HUES64 (cell line): ENCODE measurements around the gene LRBA.

Source experiments
- H3K27ac ChIP-seq: 2 replicates; pipeline ENCODE4 v1.7.0; 2013; ENCODE audit warnings: low read depth, low read length, inconsistent platforms
- H3K27me3 ChIP-seq: 2 replicates; pipeline ENCODE4 v1.6.1; 2013; ENCODE audit warnings: mild to moderate bottlenecking, low read length; ENCODE audit not compliant: insufficient read depth
- H3K36me3 ChIP-seq: 2 replicates; pipeline ENCODE4 v1.6.1; 2013; ENCODE audit warnings: mild to moderate bottlenecking, low read length; ENCODE audit not compliant: insufficient read depth
- H3K4me1 ChIP-seq: 2 replicates; pipeline ENCODE4 v1.6.1; 2013; ENCODE audit warnings: mild to moderate bottlenecking, low read length, moderate library complexity; ENCODE audit not compliant: insufficient read depth
- H3K4me3 ChIP-seq: 2 replicates; pipeline ENCODE4 v1.5.1; 2013; ENCODE audit warnings: mild to moderate bottlenecking, low read length, moderate library complexity
- H3K9ac ChIP-seq: 2 replicates; pipeline ENCODE4 v1.6.1; 2013; ENCODE audit warnings: mild to moderate bottlenecking, low read depth, low read length
- H3K9me3 ChIP-seq: 2 replicates; pipeline ENCODE4 v1.6.1; 2013; ENCODE audit warnings: low read depth, low read length; ENCODE audit not compliant: insufficient read depth
- WGBS: fragments of 150-250, 120-280 bp; methylation state at CpG from one replicate; pipeline ENCODE4 v1.1.7; 2013; ENCODE audit warnings: missing lambda C conversion rate; 5-methylcytosine and 5-hydroxymethylcytosine counted together

Gene LRBA

DNA sequence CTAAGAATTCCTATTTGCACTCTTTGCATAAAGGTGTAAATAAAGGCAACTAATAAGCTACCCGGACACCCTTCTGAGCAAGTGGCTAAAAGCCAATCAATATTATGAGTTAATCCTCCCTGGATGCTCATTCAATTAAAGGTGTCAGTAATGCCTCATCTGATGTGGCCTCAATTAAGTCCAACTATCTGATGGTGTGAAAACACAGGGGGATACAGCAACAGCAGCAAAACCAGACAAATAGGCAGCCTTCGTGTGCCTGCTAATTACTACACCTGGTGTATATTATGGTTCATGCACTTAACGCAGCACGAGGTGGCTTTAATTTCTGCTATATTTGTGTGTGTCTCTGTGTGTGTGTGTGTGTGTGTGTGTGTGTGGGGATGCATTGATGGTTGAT is 692.4 kb downstream of the LRBA start:
- H3K9me3 ChIP-seq, result no peaks in the 10 kb centered on the region
- H3K36me3 ChIP-seq, result no peaks in the 10 kb centered on the region
- no peak overlapping the region for H3K4me3 ChIP-seq
- H3K27me3 ChIP-seq, result no peaks in the 10 kb centered on the region
- WGBS, result 96% methylated on average over 4 of the region's 4 CpGs
- no peak overlapping the region for H3K27ac ChIP-seq
- H3K9ac ChIP-seq, result no peak overlapping the region
- peaks cover 16% of the 10 kb centered on the region; the same call in 1 of the 2 replicates for H3K4me1 ChIP-seq

DNA sequence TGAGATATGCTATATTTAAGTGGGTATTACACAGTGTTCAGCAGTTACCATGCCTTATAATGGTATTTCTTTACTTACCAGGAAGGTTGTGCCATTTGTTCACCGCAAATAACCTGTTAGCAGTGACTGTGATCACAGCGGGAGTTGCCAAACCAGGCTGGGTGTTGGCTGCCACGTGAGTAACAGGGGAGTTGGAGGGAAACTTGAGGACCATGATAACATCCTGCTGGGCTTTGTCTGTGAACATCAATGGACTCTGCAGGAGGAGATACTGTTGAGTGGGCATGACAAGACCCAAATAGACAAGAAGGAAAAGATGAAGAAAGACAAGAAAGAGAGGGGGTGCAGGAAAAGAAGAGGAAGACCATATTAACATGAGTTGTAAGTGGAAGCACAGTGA is 694.0 kb downstream of the LRBA start:
- Histone ChIP-seq H3K36me3 (no peaks in the 10 kb centered on the region), H3K4me1 (peaks cover 16% of the 10 kb centered on the region; the same call in 1 of the 2 replicates), H3K9ac (no peak overlapping the region), H3K9me3 (no peaks in the 10 kb centered on the region), H3K27ac (no peak overlapping the region), H3K27me3 (no peaks in the 10 kb centered on the region), H3K4me3 (no peak overlapping the region)
- 62% methylated on average over 3 of the region's 3 CpGs for WGBS

DNA sequence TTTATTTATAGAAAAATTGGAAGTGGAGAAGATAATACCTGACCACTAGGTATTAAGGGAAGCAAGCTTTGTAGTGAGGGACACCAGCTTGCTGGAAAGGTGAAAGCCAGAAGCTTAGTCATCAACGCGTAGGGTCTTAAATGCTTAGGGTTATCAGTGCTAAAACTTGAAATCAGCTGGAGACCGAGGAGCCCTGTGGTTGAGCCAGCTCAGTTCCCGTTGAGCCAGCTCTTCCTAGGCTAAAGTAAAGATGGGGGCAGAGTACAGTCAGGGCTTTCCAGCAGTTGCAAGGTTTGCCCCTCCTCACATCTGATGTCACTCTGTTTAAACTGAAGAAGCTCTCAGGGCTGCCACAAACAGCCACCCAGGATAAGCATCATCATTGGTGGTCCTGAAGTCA is 696.1 kb downstream of the LRBA start:
- Histone ChIP-seq H3K9me3 (no peaks in the 10 kb centered on the region), H3K9ac (no peak overlapping the region), H3K4me3 (no peak overlapping the region), H3K27ac (no peak overlapping the region), H3K27me3 (no peaks in the 10 kb centered on the region), H3K4me1 (peaks cover 28% of the 10 kb centered on the region), H3K36me3 (no peaks in the 10 kb centered on the region)
- WGBS, result 67% methylated on average over 4 of the region's 4 CpGs

DNA sequence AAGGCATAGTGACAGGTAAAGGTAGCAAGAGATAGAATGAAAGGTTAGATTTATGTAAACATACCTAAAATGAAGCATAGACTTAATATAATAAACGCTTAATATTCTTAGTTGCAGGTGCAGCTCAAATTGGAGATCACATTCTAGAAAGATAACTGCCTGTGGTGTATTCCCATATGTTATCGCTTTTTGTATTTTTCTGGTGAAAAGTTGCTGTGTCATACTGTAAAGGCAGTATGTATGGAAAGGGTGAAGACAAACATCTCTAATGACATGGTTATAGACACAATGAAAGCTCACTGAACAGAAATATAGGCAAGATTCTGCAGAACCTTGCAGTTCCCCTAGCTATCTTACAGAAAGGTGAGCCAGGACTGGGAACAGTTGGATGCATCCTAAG is 696.6 kb downstream of the LRBA start:
- H3K9me3 ChIP-seq, result no peaks in the 10 kb centered on the region
- H3K27ac ChIP-seq, result no peak overlapping the region
- H3K9ac ChIP-seq, result no peak overlapping the region
- no peaks in the 10 kb centered on the region for H3K36me3 ChIP-seq
- no peaks in the 10 kb centered on the region for H3K27me3 ChIP-seq
- no peak overlapping the region for H3K4me3 ChIP-seq
- 70% methylated on average over 2 of the region's 2 CpGs for WGBS
- H3K4me1 ChIP-seq, result peaks cover 28% of the 10 kb centered on the region

DNA sequence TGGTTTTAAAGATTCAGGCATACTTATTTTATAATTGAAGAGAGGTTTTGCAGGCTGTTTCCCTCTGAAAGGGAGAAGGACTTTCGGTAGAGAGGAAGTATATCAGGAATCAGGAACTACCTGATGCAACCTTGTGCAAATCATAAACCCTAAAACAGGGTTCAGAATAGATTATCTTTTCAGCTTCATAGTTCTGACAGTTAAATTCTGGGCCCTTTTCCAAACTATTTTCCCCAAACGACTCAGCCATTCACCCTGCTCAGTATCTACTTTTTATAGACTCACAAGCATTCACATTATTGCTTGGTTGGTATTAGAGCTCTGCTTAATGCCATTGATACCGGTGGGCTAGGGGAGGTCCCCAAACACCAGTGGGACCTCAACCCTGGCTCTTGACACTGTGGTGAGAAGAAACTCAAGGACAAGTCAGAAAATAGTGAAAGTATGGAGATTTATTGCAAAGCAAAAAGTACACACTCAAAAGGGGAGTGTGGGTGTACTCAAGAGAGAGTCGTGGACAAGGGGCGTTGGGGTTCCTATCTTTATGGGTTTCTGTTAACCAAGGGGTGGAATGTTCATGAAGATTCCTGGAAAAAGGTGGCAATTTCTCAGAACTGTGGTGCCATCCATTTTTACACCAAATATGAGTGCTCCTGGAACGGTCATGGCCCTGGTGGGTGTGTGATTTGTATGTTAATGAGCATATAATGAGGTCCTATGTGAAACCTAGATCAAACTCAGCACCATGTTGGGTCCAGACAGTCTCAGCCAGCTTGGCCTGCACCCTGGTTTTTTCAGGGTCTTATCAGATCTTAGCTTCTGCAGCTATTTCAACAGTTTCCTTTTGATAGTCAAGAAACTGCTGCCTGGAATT is 698.5 kb downstream of the LRBA start:
- Histone ChIP-seq H3K27ac (no peak overlapping the region), H3K36me3 (no peaks in the 10 kb centered on the region), H3K9me3 (no peaks in the 10 kb centered on the region), H3K9ac (no peak overlapping the region), H3K4me3 (no peak overlapping the region), H3K4me1 (peaks cover 21% of the 10 kb centered on the region), H3K27me3 (no peaks in the 10 kb centered on the region)
- 94% methylated on average over 6 of the region's 6 CpGs for WGBS

DNA sequence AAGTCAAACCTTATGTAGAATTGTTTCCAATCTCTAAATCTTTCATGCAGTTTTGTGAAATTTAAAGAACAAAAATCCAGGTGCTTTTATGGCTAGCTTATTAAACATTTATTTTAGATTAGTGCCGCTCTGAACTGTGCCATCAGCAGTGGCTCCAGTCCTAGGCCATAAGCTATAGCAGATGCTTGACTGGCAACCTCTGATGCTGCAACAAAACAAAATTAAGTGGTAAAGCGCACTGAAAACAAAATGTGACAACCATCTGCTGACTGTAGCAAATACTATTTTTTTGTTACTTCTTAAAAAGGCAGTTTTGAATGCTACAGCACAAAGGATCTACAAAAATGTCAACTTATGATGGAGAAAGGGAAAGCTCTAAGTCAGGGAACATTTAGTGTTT is 699.4 kb downstream of the LRBA start:
- Histone ChIP-seq H3K9me3 (no peaks in the 10 kb centered on the region), H3K27ac (no peak overlapping the region), H3K36me3 (no peaks in the 10 kb centered on the region), H3K9ac (no peak overlapping the region), H3K4me3 (no peak overlapping the region), H3K4me1 (peaks cover 21% of the 10 kb centered on the region), H3K27me3 (no peaks in the 10 kb centered on the region)
- WGBS, result 97% methylated on average over 2 of the region's 2 CpGs

DNA sequence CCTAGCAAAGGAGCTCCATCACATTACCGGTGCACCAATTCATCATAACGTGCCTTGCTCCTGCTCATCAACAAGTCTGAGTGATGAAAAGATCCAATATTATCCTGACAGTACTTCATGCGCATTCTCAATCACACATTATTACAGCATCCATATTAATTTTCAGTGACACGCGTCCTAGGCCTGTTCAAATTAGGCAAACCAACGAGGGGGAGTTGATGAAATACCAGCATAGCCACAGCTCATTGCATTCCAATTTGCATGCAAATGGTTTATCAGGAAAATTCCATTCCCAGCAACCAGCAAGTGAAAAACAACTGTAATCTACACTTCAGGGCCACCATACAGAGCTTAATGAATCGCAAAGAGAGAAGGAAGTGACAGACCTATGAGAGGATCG is 699.9 kb downstream of the LRBA start:
- WGBS, result 66% methylated on average over 8 of the region's 8 CpGs
- no peaks in the 10 kb centered on the region for H3K36me3 ChIP-seq
- no peak overlapping the region for H3K9ac ChIP-seq
- H3K4me3 ChIP-seq, result no peak overlapping the region
- no peaks in the 10 kb centered on the region for H3K9me3 ChIP-seq
- no peaks in the 10 kb centered on the region for H3K27me3 ChIP-seq
- H3K4me1 ChIP-seq, result peaks cover 21% of the 10 kb centered on the region
- no peak overlapping the region for H3K27ac ChIP-seq

DNA sequence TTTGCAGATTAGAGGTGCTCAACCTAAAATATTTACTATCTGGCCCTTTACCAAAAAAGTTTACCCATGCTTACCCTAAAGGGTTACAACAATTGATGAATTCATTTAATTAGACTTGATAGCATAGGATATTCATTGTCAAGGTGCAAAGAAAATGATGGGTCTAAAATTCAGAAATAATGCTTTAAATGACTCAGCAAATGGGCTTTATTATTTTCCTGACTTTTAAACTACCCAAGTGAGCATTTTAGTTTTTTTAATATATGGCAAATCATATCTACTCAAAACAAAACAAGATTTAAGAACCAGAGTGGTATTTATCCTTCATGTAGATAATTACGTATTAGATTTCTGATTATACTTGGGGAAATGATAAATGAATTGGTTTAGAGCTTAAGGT is 701.1 kb downstream of the LRBA start:
- no peak overlapping the region for H3K27ac ChIP-seq
- H3K9ac ChIP-seq, result no peak overlapping the region
- H3K4me1 ChIP-seq, result peaks cover 18% of the 10 kb centered on the region
- no peaks in the 10 kb centered on the region for H3K27me3 ChIP-seq
- H3K9me3 ChIP-seq, result no peaks in the 10 kb centered on the region
- no peak overlapping the region for H3K4me3 ChIP-seq
- H3K36me3 ChIP-seq, result no peaks in the 10 kb centered on the region
- 100% methylated on average over 1 of the region's 1 CpG for WGBS

DNA sequence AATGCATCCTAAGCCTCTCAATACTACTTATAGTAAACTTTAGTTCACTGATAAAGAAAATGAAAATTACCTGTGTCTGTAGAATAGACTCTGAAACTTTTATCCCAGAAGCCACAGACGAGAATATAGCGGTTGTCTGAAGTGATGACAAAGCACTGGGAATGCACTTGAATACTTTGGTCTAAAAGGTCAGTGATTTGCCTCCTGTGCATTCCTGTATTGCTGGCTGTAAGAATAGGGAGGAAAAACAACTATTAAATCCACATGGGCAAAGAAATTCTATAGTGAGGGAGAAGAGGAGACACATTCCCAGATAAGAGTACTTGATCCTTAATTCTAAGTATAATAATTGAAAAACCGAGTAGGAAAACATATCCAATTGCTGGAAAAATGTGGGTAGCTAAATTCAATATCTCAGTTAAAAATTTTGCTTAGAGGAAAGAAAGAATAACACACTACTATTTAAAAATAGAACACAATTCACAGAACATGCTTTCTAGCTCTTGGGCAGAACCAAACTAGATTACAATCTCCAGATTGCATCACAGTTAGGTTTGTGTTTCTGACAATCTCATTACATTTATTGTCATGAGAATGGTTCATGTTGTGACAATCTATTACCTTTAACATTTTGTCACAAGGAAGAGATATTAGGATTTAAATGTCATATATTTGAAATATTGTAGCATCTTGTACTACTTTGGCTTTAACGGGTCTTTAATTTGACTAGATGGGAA is 704.8 kb downstream of the LRBA start:
- Histone ChIP-seq H3K27ac (no peak overlapping the region), H3K9ac (no peak overlapping the region), H3K9me3 (no peaks in the 10 kb centered on the region), H3K4me3 (no peak overlapping the region), H3K4me1 (peaks cover 7% of the 10 kb centered on the region), H3K27me3 (no peaks in the 10 kb centered on the region), H3K36me3 (no peaks in the 10 kb centered on the region)
- WGBS, result 98% methylated on average over 3 of the region's 4 CpGs

DNA sequence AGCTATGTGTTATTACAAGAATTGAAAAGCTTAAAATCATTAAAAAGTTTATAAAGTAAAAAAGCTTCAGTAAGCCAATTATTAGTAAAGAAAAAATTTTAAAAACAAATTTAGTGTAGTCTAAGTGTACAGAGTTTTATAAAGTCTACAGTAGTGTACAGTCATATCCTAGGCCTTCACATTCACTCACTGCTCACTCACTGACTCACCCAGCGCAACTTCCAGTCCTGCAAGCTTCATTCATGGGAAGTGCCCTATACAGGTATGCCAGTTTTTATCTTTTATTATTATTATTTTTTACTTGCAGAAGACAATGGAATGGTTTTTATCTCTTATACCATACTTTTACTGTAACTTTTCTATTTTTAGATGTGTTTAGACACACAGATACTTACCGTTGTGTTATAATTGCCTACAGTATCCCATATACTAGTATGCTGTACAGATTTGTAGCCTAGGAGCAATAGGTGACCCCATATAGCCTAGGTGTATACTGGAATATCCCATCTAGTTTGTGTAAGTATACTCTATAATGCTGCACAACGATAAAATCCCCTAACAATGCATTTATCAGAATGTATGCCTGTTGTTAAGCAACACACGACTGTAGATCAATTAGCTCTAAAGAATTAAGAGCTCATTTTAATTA is 706.1 kb downstream of the LRBA start:
- Histone ChIP-seq H3K27ac (no peak overlapping the region), H3K4me3 (no peak overlapping the region), H3K4me1 (0 out of 2 replicates have a peak, but pooled peaks cover 2% of the 10 kb centered on the region), H3K27me3 (no peaks in the 10 kb centered on the region), H3K36me3 (no peaks in the 10 kb centered on the region), H3K9me3 (no peaks in the 10 kb centered on the region), H3K9ac (no peak overlapping the region)
- 93% methylated on average over 3 of the region's 4 CpGs for WGBS

DNA sequence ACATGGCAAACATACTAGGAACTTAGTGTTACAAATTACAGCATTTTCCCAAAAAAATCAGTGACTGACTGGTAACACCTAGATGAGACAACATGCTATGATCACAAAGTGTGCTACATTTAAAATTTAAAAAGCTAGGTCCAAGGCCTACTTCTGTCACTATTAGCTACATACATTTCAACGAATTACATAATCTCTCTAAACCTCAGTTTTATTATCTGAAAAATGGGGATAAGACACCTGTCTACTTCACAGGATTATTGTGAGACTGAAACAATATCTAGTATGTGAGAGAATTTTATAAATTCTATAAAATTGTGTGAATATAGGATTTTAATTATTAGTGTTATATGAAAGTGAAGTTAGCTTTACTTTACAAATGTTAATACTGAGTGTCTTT is 708.4 kb downstream of the LRBA start:
- Histone ChIP-seq H3K27me3 (no peaks in the 10 kb centered on the region), H3K4me3 (no peak overlapping the region), H3K9me3 (no peaks in the 10 kb centered on the region), H3K27ac (no peak overlapping the region), H3K36me3 (no peaks in the 10 kb centered on the region), H3K4me1 (0 out of 2 replicates have a peak, but pooled peaks cover 2% of the 10 kb centered on the region), H3K9ac (no peak overlapping the region)
- WGBS, result 100% methylated on average over 1 of the region's 1 CpG
